Activated T-helper 1 cell treated with anti-CD3 and anti-CD28 coated beads, Interleukin-2, amount 50 U/mL, for 16 hours (primary cell): Measurements from ENCODE around the gene LILRB1.
"Not testable (repeated sequence)": the region's sequence is repeated elsewhere in the genome, so short reads cannot be mapped to it uniquely, and the experiment has no call there.

Experiments used
- DNase-seq, 2 donors: peaks; one replicate each; pipeline ENCODE4 v3.0.0-alpha.2; 2020; ENCODE audit warnings: low read depth in 1 of 2, low spot score in 1 of 2

LILRB1 gene

DNA sequence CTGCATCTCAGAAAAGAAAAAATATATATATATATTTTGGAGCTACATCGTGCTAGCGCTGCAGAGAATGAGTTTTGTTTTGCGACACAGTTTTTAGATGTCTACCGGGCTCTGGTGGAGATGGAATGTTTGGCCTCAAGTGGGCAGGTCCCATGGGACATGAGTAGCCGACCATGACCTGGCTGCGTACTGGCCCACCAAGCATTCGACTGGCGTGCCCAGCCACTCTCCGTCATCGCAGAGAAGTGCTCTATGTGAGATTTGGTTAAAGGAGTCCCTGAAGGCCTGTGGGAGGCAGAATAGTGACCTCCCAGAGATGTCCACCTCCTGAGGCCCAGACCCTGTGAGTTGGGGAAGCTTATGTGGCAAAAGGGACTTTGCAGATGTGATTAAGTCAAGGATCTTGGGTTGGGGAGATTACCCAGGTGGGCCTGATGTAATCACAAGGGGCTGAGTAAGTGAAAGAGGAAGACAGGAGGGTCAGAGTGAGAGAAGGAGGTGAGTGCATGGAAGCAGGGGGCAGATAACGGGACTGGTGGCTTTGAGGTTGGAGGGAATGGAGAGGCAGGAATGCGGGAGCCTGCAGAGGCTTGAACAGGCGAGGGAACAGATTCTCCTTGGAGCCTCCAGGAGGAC is 31.7 kb downstream of the LILRB1 start:
- DNase-seq: no peak

DNA sequence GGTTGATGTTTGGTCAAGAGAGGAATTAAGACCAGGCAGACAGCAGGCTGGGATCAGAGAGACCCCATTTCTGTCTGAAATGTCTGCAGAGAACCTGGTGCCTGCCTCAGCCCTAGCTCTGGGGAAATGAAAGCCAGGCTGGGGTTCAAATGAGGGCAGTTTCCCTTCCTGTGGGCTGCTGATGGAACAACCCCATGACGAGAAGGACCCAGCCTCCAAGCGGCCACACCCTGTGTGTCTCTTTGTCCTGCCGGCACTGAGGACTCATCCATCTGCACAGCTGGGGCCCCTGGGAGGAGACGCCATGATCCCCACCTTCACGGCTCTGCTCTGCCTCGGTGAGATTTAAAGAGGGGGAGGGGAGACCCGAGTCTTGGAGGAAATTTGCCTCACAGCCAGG is 32.4 kb downstream of the LILRB1 start, which contains the start of gene LILRB4:
LILRB4 (plus strand) TSS at position 256 of the 400 bp plus-strand sequence; CDS start at position 305, 49 bp downstream.
- DNase-seq: no peak

- DNase-seq: no peak
These were observed 35.2 kb downstream of the LILRB1 start for GRCh38 chr19:54665530-54665929.

GRCh38 chr19:54667217-54667616 is 36.9 kb downstream of the LILRB1 start:
- DNase-seq: no peak

DNA sequence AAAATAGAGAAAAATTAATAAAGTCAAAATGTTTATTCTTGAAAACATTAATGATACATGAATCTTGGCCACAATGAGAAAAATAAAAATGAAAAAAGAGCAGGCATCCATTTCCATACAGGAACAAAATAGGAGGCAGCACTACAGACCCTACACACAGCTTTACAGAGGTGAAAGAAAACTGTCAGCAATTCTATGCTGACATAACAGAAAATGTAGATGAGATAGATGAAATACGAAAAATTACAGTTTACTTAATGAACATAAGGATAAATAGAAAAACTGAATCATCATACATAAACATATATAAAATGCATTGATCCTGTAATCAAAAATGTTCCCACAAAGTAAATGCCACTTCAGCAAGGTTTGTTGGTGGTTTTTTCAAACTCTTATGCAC is 38.1 kb downstream of the LILRB1 start:
- DNase-seq: no peak

- no peak for DNase-seq
These were observed 40.5 kb downstream of the LILRB1 start for GRCh38 chr19:54670576-54671357.

DNA sequence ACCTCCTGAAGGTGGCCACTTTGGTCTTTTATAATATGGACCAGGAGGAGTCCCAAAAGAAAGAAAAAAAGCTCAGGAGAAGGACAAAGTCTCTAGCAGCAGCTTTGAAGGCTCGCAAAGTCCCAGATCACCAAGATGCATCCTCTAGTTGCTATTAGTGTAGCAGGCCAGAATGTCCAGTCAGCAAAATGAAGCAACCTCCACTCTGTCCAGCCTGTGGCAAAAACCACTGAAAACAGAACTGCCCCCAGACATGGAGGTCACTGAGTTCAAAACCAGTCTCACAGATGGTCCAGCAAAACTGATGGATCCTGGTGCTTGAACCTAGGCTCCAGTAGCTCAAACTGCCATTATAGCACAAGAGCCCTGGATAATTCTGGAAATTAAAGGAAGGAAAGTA is 42.9 kb downstream of the LILRB1 start:
- no peak for DNase-seq

GRCh38 chr19:54674021-54674617 is 43.8 kb downstream of the LILRB1 start:
- no peak for DNase-seq

GRCh38 chr19:54676210-54676834 is 46.0 kb downstream of the LILRB1 start:
- DNase-seq: not testable (repeated sequence)

DNA sequence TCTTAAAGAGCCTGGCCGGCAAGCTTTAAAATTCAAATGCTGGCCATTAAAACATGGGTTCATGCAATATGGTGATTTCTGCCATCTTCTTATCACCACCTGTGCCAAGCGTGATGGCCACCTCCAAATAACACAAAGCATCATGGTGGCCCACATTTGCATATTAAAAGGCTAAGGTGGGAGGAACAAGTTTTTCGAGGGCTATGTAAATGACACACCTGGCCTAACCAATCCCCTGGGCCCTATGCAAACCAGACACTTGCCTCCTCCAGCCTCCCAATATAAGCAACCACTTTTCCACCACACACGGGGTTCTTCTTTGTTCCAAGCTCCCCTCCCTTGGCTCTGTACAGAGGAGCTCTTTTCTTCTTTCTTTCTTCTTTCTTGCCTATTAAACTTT is 46.9 kb downstream of the LILRB1 start:
- no peak for DNase-seq

DNA sequence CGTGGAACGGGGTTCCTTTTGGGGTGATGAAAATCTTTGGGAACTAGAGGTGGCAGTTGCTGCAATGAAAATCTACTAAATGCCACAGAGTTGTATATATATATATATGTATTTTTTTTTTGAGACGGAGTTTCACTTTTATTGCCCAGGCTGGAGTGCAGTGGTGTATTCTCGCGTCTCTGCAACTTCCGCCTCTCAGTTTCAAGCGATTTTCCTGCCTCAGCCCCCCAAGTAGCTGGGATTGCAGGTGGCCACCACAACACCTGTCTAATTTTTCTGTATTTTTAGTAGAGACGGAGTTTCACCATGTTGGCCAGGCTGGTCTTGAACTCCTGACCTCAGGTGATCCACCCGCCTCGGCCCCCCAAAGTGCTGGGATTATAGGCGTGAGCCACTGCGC is 51.3 kb downstream of the LILRB1 start:
- not testable (repeated sequence) for DNase-seq

GRCh38 chr19:54682306-54682856 is 52.1 kb downstream of the LILRB1 start:
- DNase-seq: no peak

- DNase-seq: no peak
These were observed 54.2 kb downstream of the LILRB1 start for GRCh38 chr19:54684527-54684926.
